Smooth muscle cell (in vitro differentiated cells): ENCODE measurements around the gene TLE2. TPM values are rescaled to one million over a fixed set of nuclear protein-coding genes. Genes with fewer than 3 reads are reported as not detected.

Experiments
- DNase-seq: peaks from one replicate; lab custom pipeline; 2025; ENCODE audit not compliant: unreplicated experiment; lab: John Stamatoyannopoulos, UW
- H2AFZ ChIP-seq: fragments of 200-600 bp; sonication (generic); 2 replicates; pipeline ENCODE4 v1.6.0; 2016; ENCODE audit warnings: antibody characterized with exemption, low read depth, mild to moderate bottlenecking
- H3F3A ChIP-seq: fragments of 200-600 bp; sonication (generic); 2 replicates; pipeline ENCODE4 v1.6.0; 2017; ENCODE audit warnings: antibody characterized with exemption, low read depth
- H3K27ac ChIP-seq: fragments of 200-600 bp; sonication (generic); 2 replicates; pipeline ENCODE4 v1.5.1; 2016; ENCODE audit warnings: low read depth, mild to moderate bottlenecking
- H3K27me3 ChIP-seq: fragments of 200-600 bp; sonication (generic); 2 replicates; pipeline ENCODE4 v1.6.1; 2016; ENCODE audit warnings: low read depth, mild to moderate bottlenecking
- H3K36me3 ChIP-seq: fragments of 200-600 bp; sonication (generic); 2 replicates; pipeline ENCODE4 v1.5.1; 2016; ENCODE audit warnings: low read depth
- H3K4me1 ChIP-seq: fragments of 200-600 bp; sonication (generic); 2 replicates; pipeline ENCODE4 v1.5.1; 2016; ENCODE audit warnings: low read depth
- H3K4me2 ChIP-seq: fragments of 200-600 bp; sonication (generic); 2 replicates; pipeline ENCODE4 v1.6.0; 2016; ENCODE audit warnings: mild to moderate bottlenecking
- H3K4me3 ChIP-seq: fragments of 200-600 bp; sonication (generic); 2 replicates; pipeline ENCODE4 v1.5.1; 2016; ENCODE audit warnings: mild to moderate bottlenecking
- H3K79me2 ChIP-seq: fragments of 200-600 bp; sonication (generic); 2 replicates; pipeline ENCODE4 v1.6.0; 2016; ENCODE audit warnings: low read depth, mild to moderate bottlenecking
- H3K9ac ChIP-seq: fragments of 200-600 bp; sonication (generic); 2 replicates; pipeline ENCODE4 v1.6.0; 2016; ENCODE audit warnings: low read depth
- H3K9me3 ChIP-seq: fragments of 200-600 bp; sonication (generic); replicated peaks from 2 replicates; pipeline ENCODE4 v1.5.1; 2016; ENCODE audit warnings: low read depth
- H4K20me1 ChIP-seq: fragments of 200-600 bp; sonication (generic); 2 replicates; pipeline ENCODE4 v1.6.0; 2016; ENCODE audit warnings: low read depth
- CTCF ChIP-seq: fragments of 200-600 bp; sonication (generic); IDR thresholded peaks from 2 replicates; pipeline ENCODE4 v1.5.1; 2017; ENCODE audit warnings: borderline replicate concordance, mild to moderate bottlenecking, antibody characterized with exemption; ENCODE audit not compliant: insufficient read depth, poor library complexity, severe bottlenecking
- WGBS: methylation state at CpG from one replicate; pipeline ENCODE4 v1.1.7; 2016; ENCODE audit warnings: low lambda C conversion rate; 5-methylcytosine and 5-hydroxymethylcytosine counted together
- polyA plus RNA-seq: library from polyadenylated mRNA; unstranded; fragments of >200 nt; fragmentation: Nextera tagmentation; extraction: Ambion mirVana; gene quantifications from 2 replicates; pipeline ENCODE4 v1.2.1, GENCODE V29; 2016
- total RNA-seq: library from RNA; depleted of rRNA; stranded (reverse); fragments of >200 nt; gene quantifications from 2 replicates; pipeline ENCODE4 v1.2.3, GENCODE V29; 2014

TLE2 gene
- total and polyA plus RNA-seq, 2 experiments from 2014 or later = 7.1 to 14.9 TPM

GRCh38 chr19:3004522-3004921, 24.6 kb downstream of the TLE2 start:
- no peak overlapping the region for H3K27ac ChIP-seq
- TF ChIP-seq CTCF = no peak
- H3K9ac ChIP-seq = no peak overlapping the region
- WGBS = 84% methylated on average over 4 of the region's 4 CpGs
- H3K79me2 ChIP-seq = no peaks in the 10 kb centered on the region
- DNase-seq = no peak
- no peaks in the 10 kb centered on the region for H3K27me3 ChIP-seq
- no peaks in the 10 kb centered on the region for H4K20me1 ChIP-seq
- H3F3A ChIP-seq = no peaks in the 10 kb centered on the region
- no peak overlapping the region for H3K4me2 ChIP-seq
- H3K9me3 ChIP-seq = no peaks in the 10 kb centered on the region
- H3K4me1 ChIP-seq = no peaks in the 10 kb centered on the region
- H3K4me3 ChIP-seq = no peak overlapping the region
- H3K36me3 ChIP-seq = no peaks in the 10 kb centered on the region
- no peak overlapping the region for H2AFZ ChIP-seq

GRCh38 chr19:3003046-3003445, 26.0 kb downstream of the TLE2 start:
- no peaks in the 10 kb centered on the region for H3K36me3 ChIP-seq
- no peaks in the 10 kb centered on the region for H3K27me3 ChIP-seq
- H2AFZ ChIP-seq = no peak overlapping the region
- no peaks in the 10 kb centered on the region for H3F3A ChIP-seq
- no peak overlapping the region for H3K27ac ChIP-seq
- no peak overlapping the region for H3K9ac ChIP-seq
- TF ChIP-seq CTCF = no peak
- H3K4me3 ChIP-seq = no peak overlapping the region
- H4K20me1 ChIP-seq = no peaks in the 10 kb centered on the region
- no peak for DNase-seq
- 93% methylated on average over 7 of the region's 7 CpGs for WGBS
- H3K79me2 ChIP-seq = no peaks in the 10 kb centered on the region
- no peaks in the 10 kb centered on the region for H3K9me3 ChIP-seq
- no peak overlapping the region for H3K4me2 ChIP-seq
- H3K4me1 ChIP-seq = no peaks in the 10 kb centered on the region

- Histone ChIP-seq H2AFZ (no peak overlapping the region), H3K9me3 (no peaks in the 10 kb centered on the region), H3K9ac (no peak overlapping the region), H3K4me3 (no peak overlapping the region), H3K36me3 (no peaks in the 10 kb centered on the region), H3K4me2 (no peak overlapping the region), H4K20me1 (no peaks in the 10 kb centered on the region), H3F3A (no peaks in the 10 kb centered on the region), H3K4me1 (no peaks in the 10 kb centered on the region), H3K27ac (no peak overlapping the region), H3K79me2 (no peaks in the 10 kb centered on the region), H3K27me3 (no peaks in the 10 kb centered on the region)
- no peak for DNase-seq
- 93% methylated on average over 6 of the region's 6 CpGs for WGBS
- TF ChIP-seq CTCF = no peak
Measured at GRCh38 chr19:3001235-3001800, 27.8 kb downstream of the TLE2 start.

GRCh38 chr19:2998642-2999041, 30.4 kb downstream of the TLE2 start:
- Histone ChIP-seq H3K9ac (no peak overlapping the region), H3F3A (no peaks in the 10 kb centered on the region), H2AFZ (no peak overlapping the region), H3K4me3 (no peak overlapping the region), H3K4me1 (no peaks in the 10 kb centered on the region), H3K79me2 (no peaks in the 10 kb centered on the region), H3K36me3 (no peaks in the 10 kb centered on the region), H3K4me2 (no peak overlapping the region), H3K9me3 (no peaks in the 10 kb centered on the region), H3K27ac (no peak overlapping the region), H3K27me3 (no peaks in the 10 kb centered on the region), H4K20me1 (no peaks in the 10 kb centered on the region)
- 96% methylated on average over 11 of the region's 11 CpGs for WGBS
- TF ChIP-seq CTCF = no peak
- no peak for DNase-seq
